Activated naive CD4-positive, alpha-beta T cell (primary cell): ENCODE data around the gene PDXDC1.
A peak's percentile ranks its signal among the peaks of the same experiment; 100 is the strongest.
"Not testable (repeated sequence)": the region's sequence is repeated elsewhere in the genome, so short reads cannot be mapped to it uniquely, and the experiment has no call there.

Experiments used
- DNase-seq, 4 experiments: peaks; one replicate each; lab custom pipeline; 2025; lab: John Stamatoyannopoulos, UW

Gene PDXDC1

GRCh38 chr16:15062085-15062810 lies 87.4 kb downstream of the PDXDC1 start:
- not testable (repeated sequence) for DNase-seq

- DNase-seq: not testable (repeated sequence)
These were observed 91.1 kb downstream of the PDXDC1 start for GRCh38 chr16:15065961-15066360.

GRCh38 chr16:15066690-15067089 lies 91.9 kb downstream of the PDXDC1 start:
- not testable (repeated sequence) for DNase-seq

- not testable (repeated sequence) for DNase-seq
These were observed 96.2 kb downstream of the PDXDC1 start for GRCh38 chr16:15071013-15071412.

- DNase-seq: not testable (repeated sequence)
These were observed 97.3 kb downstream of the PDXDC1 start for GRCh38 chr16:15071916-15072769.

- no peak for DNase-seq
These were observed 98.3 kb downstream of the PDXDC1 start for GRCh38 chr16:15073101-15073500.

GRCh38 chr16:15076161-15076560 lies 101.3 kb downstream of the PDXDC1 start:
- not testable (repeated sequence) for DNase-seq

GRCh38 chr16:15080883-15081282 lies 106.1 kb downstream of the PDXDC1 start:
- not testable (repeated sequence) for DNase-seq

- not testable (repeated sequence) for DNase-seq
These were observed 108.0 kb downstream of the PDXDC1 start for GRCh38 chr16:15082788-15083187.

GRCh38 chr16:15090663-15091269 lies 115.9 kb downstream of the PDXDC1 start:
- DNase-seq: not testable (repeated sequence)

GRCh38 chr16:15093571-15093954 lies 118.7 kb downstream of the PDXDC1 start:
- not testable (repeated sequence) for DNase-seq

- peak; percentile 65 to 75 (median 66) for DNase-seq
These were observed 119.4 kb downstream of the PDXDC1 start, which contains the start of gene RRN3 for GRCh38 chr16:15093955-15094827. TSS of gene RRN3 (minus strand) at chr16:15094272. CDS start at chr16:15094233, 39 bp downstream.

- DNase-seq: not testable (repeated sequence)
These were observed 121.8 kb downstream of the PDXDC1 start for GRCh38 chr16:15096583-15096972.

- not testable (repeated sequence) for DNase-seq
These were observed 124.6 kb downstream of the PDXDC1 start for GRCh38 chr16:15099366-15099909.

GRCh38 chr16:15100372-15100987 lies 125.7 kb downstream of the PDXDC1 start:
- DNase-seq: not testable (repeated sequence)

- DNase-seq: not testable (repeated sequence)
These were observed 153.0 kb downstream of the PDXDC1 start for GRCh38 chr16:15127641-15128425.

- not testable (repeated sequence) for DNase-seq
These were observed 155.6 kb downstream of the PDXDC1 start for GRCh38 chr16:15130256-15130932.

GRCh38 chr16:15130943-15131700 lies 156.3 kb downstream of the PDXDC1 start:
- not testable (repeated sequence) for DNase-seq
